GM23338 (cell line): ENCODE measurements around the gene AK3. TPM values are rescaled to one million over a fixed set of nuclear protein-coding genes. Genes with fewer than 3 reads are reported as not detected.

ENCODE experiments used
- ATAC-seq: fragments of 200-7000 bp; cut with Tn5 transposase; 3 replicates; pipeline ENCODE4 v1.9.1; 2020
- DNase-seq: peaks from one replicate; pipeline ENCODE4 v3.0.0-alpha.2; 2015; ENCODE audit warnings: low spot score
- H2AFZ ChIP-seq: fragments of 200-600 bp; sonication (generic); 2 replicates; pipeline ENCODE4 v1.8.0; 2016; ENCODE audit warnings: antibody characterized with exemption, mild to moderate bottlenecking, moderate library complexity
- H3F3A ChIP-seq: fragments of 200-600 bp; sonication (generic); replicated peaks from 2 replicates; pipeline ENCODE4 v1.8.0; 2017; ENCODE audit warnings: antibody characterized with exemption, mixed run types, low read depth
- H3K27ac ChIP-seq: fragments of 200-600 bp; sonication (generic); 2 replicates; pipeline ENCODE4 v1.6.1; 2016; ENCODE audit warnings: low read depth
- H3K27me3 ChIP-seq: fragments of 200-600 bp; sonication (generic); 2 replicates; pipeline ENCODE4 v1.8.0; 2016; ENCODE audit warnings: mild to moderate bottlenecking, mixed run types, moderate library complexity; ENCODE audit not compliant: insufficient read depth
- H3K36me3 ChIP-seq: fragments of 200-600 bp; sonication (generic); 2 replicates; pipeline ENCODE4 v1.8.0; 2016; ENCODE audit warnings: mild to moderate bottlenecking; ENCODE audit not compliant: insufficient read depth
- H3K4me1 ChIP-seq: fragments of 200-600 bp; sonication (generic); 2 replicates; pipeline ENCODE4 v1.8.0; 2016; ENCODE audit warnings: mild to moderate bottlenecking, moderate library complexity; ENCODE audit not compliant: insufficient read depth
- H3K4me2 ChIP-seq: fragments of 200-600 bp; sonication (generic); 2 replicates; pipeline ENCODE4 v1.7.1; 2017; ENCODE audit warnings: mixed run types
- H3K4me3 ChIP-seq: fragments of 200-600 bp; sonication (generic); 2 replicates; pipeline ENCODE4 v1.6.1; 2016; ENCODE audit warnings: mixed run types
- H3K79me2 ChIP-seq: fragments of 200-600 bp; sonication (generic); replicated peaks from 2 replicates; pipeline ENCODE4 v1.8.0; 2017; ENCODE audit warnings: mild to moderate bottlenecking; ENCODE audit not compliant: insufficient read depth
- H3K9me2 ChIP-seq: fragments of 200-600 bp; sonication (generic); 2 replicates; pipeline ENCODE4 v1.8.0; 2017; ENCODE audit not compliant: insufficient read depth
- H4K20me1 ChIP-seq: fragments of 200-600 bp; sonication (generic); replicated peaks from 2 replicates; pipeline ENCODE4 v1.8.0; 2017; ENCODE audit warnings: mild to moderate bottlenecking; ENCODE audit not compliant: insufficient read depth
- H3K27ac Mint-ChIP-seq: 2 replicates; pipeline ENCODE4 v1.8.0; 2020; ENCODE audit warnings: inconsistent platforms, mild to moderate bottlenecking, moderate library complexity, mixed read lengths
- H3K27me3 Mint-ChIP-seq: 3 replicates; pipeline ENCODE4 v1.8.0; 2022; ENCODE audit warnings: low read depth, mild to moderate bottlenecking, moderate library complexity, mixed read lengths, inconsistent platforms; ENCODE audit not compliant: insufficient read depth, poor library complexity
- H3K36me3 Mint-ChIP-seq: 3 replicates; pipeline ENCODE4 v1.8.0; 2021; ENCODE audit warnings: low read depth, mild to moderate bottlenecking, inconsistent platforms, moderate library complexity, mixed read lengths
- H3K4me1 Mint-ChIP-seq: 3 replicates; pipeline ENCODE4 v1.8.0; 2020; ENCODE audit warnings: mild to moderate bottlenecking, inconsistent platforms, mixed read lengths
- H3K4me3 Mint-ChIP-seq: 3 replicates; pipeline ENCODE4 v1.8.0; 2021; ENCODE audit warnings: moderate library complexity, mild to moderate bottlenecking, inconsistent platforms, mixed read lengths
- H3K9me3 Mint-ChIP-seq: 3 replicates; pipeline ENCODE4 v1.8.0; 2020; ENCODE audit warnings: moderate library complexity, mild to moderate bottlenecking, inconsistent platforms, mixed read lengths
- CREB1 ChIP-seq: fragments of 250-450 bp; sonication (Bioruptor Pico); IDR thresholded peaks from 2 replicates; pipeline ENCODE4 v1.5.0; 2020; ENCODE audit warnings: low read depth, mild to moderate bottlenecking, moderate library complexity
- EZH2 ChIP-seq: fragments of 200-600 bp; sonication (generic); IDR thresholded peaks from one replicate; pipeline ENCODE4 v1.8.0; 2017; ENCODE audit warnings: antibody characterized with exemption, mild to moderate bottlenecking, low read depth; ENCODE audit not compliant: unreplicated experiment
- EZH2phosphoT487 ChIP-seq: fragments of 200-600 bp; sonication (generic); IDR thresholded peaks from one replicate; pipeline ENCODE4 v1.8.1; 2018; ENCODE audit warnings: antibody characterized with exemption; ENCODE audit not compliant: unreplicated experiment
- JUNB ChIP-seq: IDR thresholded peaks from one replicate; pipeline ENCODE4 v1.6.1; 2016; ENCODE audit warnings: antibody characterized with exemption; ENCODE audit not compliant: unreplicated experiment
- NANOG ChIP-seq: IDR thresholded peaks from 2 replicates; pipeline ENCODE4 v1.6.1; 2016; ENCODE audit warnings: antibody characterized with exemption, borderline replicate concordance
- POLR2AphosphoS5 ChIP-seq: IDR thresholded peaks from 2 replicates; pipeline ENCODE4 v1.6.1; 2016; ENCODE audit warnings: antibody characterized with exemption, low read depth
- STAT1 ChIP-seq: IDR thresholded peaks from one replicate; pipeline ENCODE4 v1.6.1; 2016; ENCODE audit warnings: antibody characterized with exemption; ENCODE audit not compliant: unreplicated experiment
- ZNF114 ChIP-seq: fragments of 250-450 bp; sonication (Bioruptor Pico); IDR thresholded peaks from 2 replicates; pipeline ENCODE4 v1.5.0; 2020; ENCODE audit warnings: mild to moderate bottlenecking, moderate library complexity
- ZNF331 ChIP-seq: fragments of 250-450 bp; sonication (Bioruptor Pico); IDR thresholded peaks from 2 replicates; pipeline ENCODE4 v1.5.0; 2020; ENCODE audit warnings: low read depth, mild to moderate bottlenecking, moderate library complexity
- polyA plus RNA-seq: library from polyadenylated mRNA; unstranded; fragments of >200 nt; fragmentation: Nextera tagmentation; extraction: Ambion mirVana; gene quantifications from 2 replicates; pipeline ENCODE4 v1.2.1, GENCODE V29; 2016
- total RNA-seq: library from RNA; depleted of rRNA; stranded (reverse); fragments of >200 nt; shearing (Covaris generic); gene quantifications from 2 replicates; pipeline ENCODE4 v1.2.3, GENCODE V29; 2014
- TF ChIP-seq, protein P1 (sequence below): IDR thresholded peaks from one replicate; pipeline ENCODE4 v1.6.1; 2018; ENCODE audit warnings: antibody characterized with exemption; ENCODE audit not compliant: unreplicated experiment
- TF ChIP-seq, protein P2 (sequence below), 2 experiments: fragments of 200-600 bp in 1 of 2; sonication (generic) in 1 of 2; conservative IDR thresholded peaks; 2 replicates each; pipeline versions ENCODE4 v1.5.1 to v1.6.1; 2016 to 2017; ENCODE audit warnings: antibody characterized with exemption in 2 of 2, low read depth in 2 of 2, mild to moderate bottlenecking in 2 of 2, moderate library complexity in 1 of 2
- TF ChIP-seq, protein P3 (sequence below): fragments of 250-450 bp; sonication (Bioruptor Pico); IDR thresholded peaks from 2 replicates; pipeline ENCODE4 v1.5.0; 2020; ENCODE audit warnings: mild to moderate bottlenecking, moderate library complexity
- TF ChIP-seq, protein P4 (sequence below): IDR thresholded peaks from 2 replicates; pipeline ENCODE4 v1.6.1; 2016; ENCODE audit warnings: antibody characterized with exemption

Gene AK3
- total and polyA plus RNA-seq, 2 experiments from 2014 or later = 30.1 to 40.2 TPM

DNA sequence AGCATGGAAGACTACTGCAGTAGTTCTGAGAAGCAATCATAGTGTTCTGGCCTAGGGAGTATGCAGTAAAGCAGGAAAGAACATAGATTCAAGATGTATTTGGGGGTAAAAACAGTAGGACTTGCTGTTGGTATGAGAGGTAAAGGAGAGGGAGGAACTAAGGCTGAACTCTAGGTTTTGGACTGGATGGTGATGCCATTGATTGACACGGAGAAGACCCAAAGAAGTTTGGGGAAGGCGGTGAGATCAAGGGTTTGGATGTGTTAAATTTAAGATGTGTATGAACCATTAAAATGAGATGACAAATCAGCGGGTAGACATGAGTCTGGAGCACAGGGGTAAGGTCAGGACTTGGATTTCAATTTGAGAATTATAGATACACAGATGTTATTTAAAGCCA lies 63.6 kb downstream of the AK3 start:
- no peak overlapping the region for H3K4me3 Mint-ChIP-seq
- H3K36me3 Mint-ChIP-seq = no peaks in the 10 kb centered on the region
- Histone ChIP-seq H3K36me3 (no peaks in the 10 kb centered on the region), H3K27ac (peak overlapping the region; percentile 99), H2AFZ (peak overlapping the region; percentile 54; the same call in 1 of the 2 replicates), H3K79me2 (peaks cover 25% of the 10 kb centered on the region), H3K4me2 (peak overlapping the region; percentile 79; the same call in 1 of the 2 replicates), H3K4me3 (0 out of 2 replicates have a peak overlapping the region, but pooled peaks have one; percentile 94), H3K9me2 (no peaks in the 10 kb centered on the region), H3K27me3 (no peaks in the 10 kb centered on the region), H3F3A (peaks cover 7% of the 10 kb centered on the region), H4K20me1 (no peaks in the 10 kb centered on the region), H3K4me1 (peaks cover 24% of the 10 kb centered on the region)
- peaks cover 3% of the 10 kb centered on the region for H3K27me3 Mint-ChIP-seq
- no peak overlapping the region for H3K27ac Mint-ChIP-seq
- DNase-seq (no peak), ATAC-seq (no peak)
- H3K4me1 Mint-ChIP-seq = no peaks in the 10 kb centered on the region; the same call in 2 of the 3 replicates
- H3K9me3 Mint-ChIP-seq = no peaks in the 10 kb centered on the region
- TF ChIP-seq, protein P1, sequence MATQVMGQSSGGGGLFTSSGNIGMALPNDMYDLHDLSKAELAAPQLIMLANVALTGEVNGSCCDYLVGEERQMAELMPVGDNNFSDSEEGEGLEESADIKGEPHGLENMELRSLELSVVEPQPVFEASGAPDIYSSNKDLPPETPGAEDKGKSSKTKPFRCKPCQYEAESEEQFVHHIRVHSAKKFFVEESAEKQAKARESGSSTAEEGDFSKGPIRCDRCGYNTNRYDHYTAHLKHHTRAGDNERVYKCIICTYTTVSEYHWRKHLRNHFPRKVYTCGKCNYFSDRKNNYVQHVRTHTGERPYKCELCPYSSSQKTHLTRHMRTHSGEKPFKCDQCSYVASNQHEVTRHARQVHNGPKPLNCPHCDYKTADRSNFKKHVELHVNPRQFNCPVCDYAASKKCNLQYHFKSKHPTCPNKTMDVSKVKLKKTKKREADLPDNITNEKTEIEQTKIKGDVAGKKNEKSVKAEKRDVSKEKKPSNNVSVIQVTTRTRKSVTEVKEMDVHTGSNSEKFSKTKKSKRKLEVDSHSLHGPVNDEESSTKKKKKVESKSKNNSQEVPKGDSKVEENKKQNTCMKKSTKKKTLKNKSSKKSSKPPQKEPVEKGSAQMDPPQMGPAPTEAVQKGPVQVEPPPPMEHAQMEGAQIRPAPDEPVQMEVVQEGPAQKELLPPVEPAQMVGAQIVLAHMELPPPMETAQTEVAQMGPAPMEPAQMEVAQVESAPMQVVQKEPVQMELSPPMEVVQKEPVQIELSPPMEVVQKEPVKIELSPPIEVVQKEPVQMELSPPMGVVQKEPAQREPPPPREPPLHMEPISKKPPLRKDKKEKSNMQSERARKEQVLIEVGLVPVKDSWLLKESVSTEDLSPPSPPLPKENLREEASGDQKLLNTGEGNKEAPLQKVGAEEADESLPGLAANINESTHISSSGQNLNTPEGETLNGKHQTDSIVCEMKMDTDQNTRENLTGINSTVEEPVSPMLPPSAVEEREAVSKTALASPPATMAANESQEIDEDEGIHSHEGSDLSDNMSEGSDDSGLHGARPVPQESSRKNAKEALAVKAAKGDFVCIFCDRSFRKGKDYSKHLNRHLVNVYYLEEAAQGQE = no peak
- TF ChIP-seq POLR2AphosphoS5 (no peak), ZNF331 (no peak), NANOG (no peak), EZH2phosphoT487 (no peak), CREB1 (CRISPR knock-in tag) (no peak), EZH2 (no peak), STAT1 (no peak), JUNB (no peak), ZNF114 (CRISPR knock-in tag) (no peak)
- TF ChIP-seq, protein P2, sequence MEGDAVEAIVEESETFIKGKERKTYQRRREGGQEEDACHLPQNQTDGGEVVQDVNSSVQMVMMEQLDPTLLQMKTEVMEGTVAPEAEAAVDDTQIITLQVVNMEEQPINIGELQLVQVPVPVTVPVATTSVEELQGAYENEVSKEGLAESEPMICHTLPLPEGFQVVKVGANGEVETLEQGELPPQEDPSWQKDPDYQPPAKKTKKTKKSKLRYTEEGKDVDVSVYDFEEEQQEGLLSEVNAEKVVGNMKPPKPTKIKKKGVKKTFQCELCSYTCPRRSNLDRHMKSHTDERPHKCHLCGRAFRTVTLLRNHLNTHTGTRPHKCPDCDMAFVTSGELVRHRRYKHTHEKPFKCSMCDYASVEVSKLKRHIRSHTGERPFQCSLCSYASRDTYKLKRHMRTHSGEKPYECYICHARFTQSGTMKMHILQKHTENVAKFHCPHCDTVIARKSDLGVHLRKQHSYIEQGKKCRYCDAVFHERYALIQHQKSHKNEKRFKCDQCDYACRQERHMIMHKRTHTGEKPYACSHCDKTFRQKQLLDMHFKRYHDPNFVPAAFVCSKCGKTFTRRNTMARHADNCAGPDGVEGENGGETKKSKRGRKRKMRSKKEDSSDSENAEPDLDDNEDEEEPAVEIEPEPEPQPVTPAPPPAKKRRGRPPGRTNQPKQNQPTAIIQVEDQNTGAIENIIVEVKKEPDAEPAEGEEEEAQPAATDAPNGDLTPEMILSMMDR (conservative IDR thresholded peaks at IDR 0.05; ENCODE audit: low read depth in 2 of 2) = no peak
- TF ChIP-seq, protein P3, sequence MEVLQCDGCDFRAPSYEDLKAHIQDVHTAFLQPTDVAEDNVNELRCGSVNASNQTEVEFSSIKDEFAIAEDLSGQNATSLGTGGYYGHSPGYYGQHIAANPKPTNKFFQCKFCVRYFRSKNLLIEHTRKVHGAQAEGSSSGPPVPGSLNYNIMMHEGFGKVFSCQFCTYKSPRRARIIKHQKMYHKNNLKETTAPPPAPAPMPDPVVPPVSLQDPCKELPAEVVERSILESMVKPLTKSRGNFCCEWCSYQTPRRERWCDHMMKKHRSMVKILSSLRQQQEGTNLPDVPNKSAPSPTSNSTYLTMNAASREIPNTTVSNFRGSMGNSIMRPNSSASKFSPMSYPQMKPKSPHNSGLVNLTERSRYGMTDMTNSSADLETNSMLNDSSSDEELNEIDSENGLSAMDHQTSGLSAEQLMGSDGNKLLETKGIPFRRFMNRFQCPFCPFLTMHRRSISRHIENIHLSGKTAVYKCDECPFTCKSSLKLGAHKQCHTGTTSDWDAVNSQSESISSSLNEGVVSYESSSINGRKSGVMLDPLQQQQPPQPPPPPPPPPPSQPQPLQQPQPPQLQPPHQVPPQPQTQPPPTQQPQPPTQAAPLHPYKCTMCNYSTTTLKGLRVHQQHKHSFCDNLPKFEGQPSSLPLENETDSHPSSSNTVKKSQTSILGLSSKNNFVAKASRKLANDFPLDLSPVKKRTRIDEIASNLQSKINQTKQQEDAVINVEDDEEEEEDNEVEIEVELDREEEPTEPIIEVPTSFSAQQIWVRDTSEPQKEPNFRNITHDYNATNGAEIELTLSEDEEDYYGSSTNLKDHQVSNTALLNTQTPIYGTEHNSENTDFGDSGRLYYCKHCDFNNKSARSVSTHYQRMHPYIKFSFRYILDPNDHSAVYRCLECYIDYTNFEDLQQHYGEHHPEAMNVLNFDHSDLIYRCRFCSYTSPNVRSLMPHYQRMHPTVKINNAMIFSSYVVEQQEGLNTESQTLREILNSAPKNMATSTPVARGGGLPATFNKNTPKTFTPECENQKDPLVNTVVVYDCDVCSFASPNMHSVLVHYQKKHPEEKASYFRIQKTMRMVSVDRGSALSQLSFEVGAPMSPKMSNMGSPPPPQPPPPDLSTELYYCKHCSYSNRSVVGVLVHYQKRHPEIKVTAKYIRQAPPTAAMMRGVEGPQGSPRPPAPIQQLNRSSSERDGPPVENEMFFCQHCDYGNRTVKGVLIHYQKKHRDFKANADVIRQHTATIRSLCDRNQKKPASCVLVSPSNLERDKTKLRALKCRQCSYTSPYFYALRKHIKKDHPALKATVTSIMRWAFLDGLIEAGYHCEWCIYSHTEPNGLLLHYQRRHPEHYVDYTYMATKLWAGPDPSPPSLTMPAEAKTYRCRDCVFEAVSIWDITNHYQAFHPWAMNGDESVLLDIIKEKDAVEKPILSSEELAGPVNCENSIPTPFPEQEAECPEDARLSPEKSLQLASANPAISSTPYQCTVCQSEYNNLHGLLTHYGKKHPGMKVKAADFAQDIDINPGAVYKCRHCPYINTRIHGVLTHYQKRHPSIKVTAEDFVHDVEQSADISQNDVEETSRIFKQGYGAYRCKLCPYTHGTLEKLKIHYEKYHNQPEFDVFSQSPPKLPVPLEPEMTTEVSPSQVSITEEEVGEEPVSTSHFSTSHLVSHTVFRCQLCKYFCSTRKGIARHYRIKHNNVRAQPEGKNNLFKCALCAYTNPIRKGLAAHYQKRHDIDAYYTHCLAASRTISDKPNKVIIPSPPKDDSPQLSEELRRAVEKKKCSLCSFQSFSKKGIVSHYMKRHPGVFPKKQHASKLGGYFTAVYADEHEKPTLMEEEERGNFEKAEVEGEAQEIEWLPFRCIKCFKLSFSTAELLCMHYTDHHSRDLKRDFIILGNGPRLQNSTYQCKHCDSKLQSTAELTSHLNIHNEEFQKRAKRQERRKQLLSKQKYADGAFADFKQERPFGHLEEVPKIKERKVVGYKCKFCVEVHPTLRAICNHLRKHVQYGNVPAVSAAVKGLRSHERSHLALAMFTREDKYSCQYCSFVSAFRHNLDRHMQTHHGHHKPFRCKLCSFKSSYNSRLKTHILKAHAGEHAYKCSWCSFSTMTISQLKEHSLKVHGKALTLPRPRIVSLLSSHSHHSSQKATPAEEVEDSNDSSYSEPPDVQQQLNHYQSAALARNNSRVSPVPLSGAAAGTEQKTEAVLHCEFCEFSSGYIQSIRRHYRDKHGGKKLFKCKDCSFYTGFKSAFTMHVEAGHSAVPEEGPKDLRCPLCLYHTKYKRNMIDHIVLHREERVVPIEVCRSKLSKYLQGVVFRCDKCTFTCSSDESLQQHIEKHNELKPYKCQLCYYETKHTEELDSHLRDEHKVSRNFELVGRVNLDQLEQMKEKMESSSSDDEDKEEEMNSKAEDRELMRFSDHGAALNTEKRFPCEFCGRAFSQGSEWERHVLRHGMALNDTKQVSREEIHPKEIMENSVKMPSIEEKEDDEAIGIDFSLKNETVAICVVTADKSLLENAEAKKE (CRISPR knock-in tag) = no peak
- TF ChIP-seq, protein P4, sequence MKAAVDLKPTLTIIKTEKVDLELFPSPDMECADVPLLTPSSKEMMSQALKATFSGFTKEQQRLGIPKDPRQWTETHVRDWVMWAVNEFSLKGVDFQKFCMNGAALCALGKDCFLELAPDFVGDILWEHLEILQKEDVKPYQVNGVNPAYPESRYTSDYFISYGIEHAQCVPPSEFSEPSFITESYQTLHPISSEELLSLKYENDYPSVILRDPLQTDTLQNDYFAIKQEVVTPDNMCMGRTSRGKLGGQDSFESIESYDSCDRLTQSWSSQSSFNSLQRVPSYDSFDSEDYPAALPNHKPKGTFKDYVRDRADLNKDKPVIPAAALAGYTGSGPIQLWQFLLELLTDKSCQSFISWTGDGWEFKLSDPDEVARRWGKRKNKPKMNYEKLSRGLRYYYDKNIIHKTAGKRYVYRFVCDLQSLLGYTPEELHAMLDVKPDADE = no peak
